CD8-positive, alpha-beta memory T cell (primary cell): ENCODE measurements around the gene AUTS2. TPM values are rescaled to one million over a fixed set of nuclear protein-coding genes. Genes with fewer than 3 reads are reported as not detected.

Source experiments
- CTCF ChIA-PET: fragments of 350-600 bp; sonication (Branson Sonifier 250); formaldehyde crosslinking; loops from one replicate; lab custom pipeline; 2021; ENCODE audit warnings: antibody characterized with exemption; lab: Charles Lee
- POLR2A ChIA-PET: fragments of 350-600 bp; sonication (Branson Sonifier 250); formaldehyde crosslinking; loops from one replicate; lab custom pipeline; 2021; ENCODE audit warnings: antibody characterized with exemption; lab: Charles Lee
- DNase-seq, 5 donors: peaks; one replicate each; pipeline versions ENCODE4 v3.0.0 to v3.0.0-alpha.2; 2020 to 2022; ENCODE audit warnings: mixed read lengths in 1 of 5
- H3K27ac ChIP-seq: one replicate; pipeline ENCODE4 v1.7.0; 2013; ENCODE audit warnings: low read depth, mild to moderate bottlenecking, low read length, moderate library complexity
- H3K27me3 ChIP-seq: 2 replicates; pipeline ENCODE4 v1.7.0; 2013; ENCODE audit warnings: low read length, mild to moderate bottlenecking; ENCODE audit not compliant: insufficient read depth, poor library complexity, severe bottlenecking
- H3K36me3 ChIP-seq: 2 replicates; pipeline ENCODE4 v1.7.0; 2013; ENCODE audit warnings: mild to moderate bottlenecking, low read length, moderate library complexity; ENCODE audit not compliant: insufficient read depth
- H3K4me1 ChIP-seq: 2 replicates; pipeline ENCODE4 v1.7.0; 2013; ENCODE audit warnings: mild to moderate bottlenecking, low read length, moderate library complexity; ENCODE audit not compliant: insufficient read depth
- H3K4me3 ChIP-seq: 2 replicates; pipeline ENCODE4 v1.7.0; 2013; ENCODE audit warnings: mild to moderate bottlenecking, low read length
- H3K9me3 ChIP-seq: 2 replicates; pipeline ENCODE4 v1.7.0; 2013; ENCODE audit warnings: mild to moderate bottlenecking, low read length
- H3K27ac Mint-ChIP-seq, 8 donors: one replicate each; pipeline ENCODE4 v1.8.0; 2020 to 2021; ENCODE audit warnings: mixed read lengths in 8 of 8, mild to moderate bottlenecking in 6 of 8, inconsistent platforms in 3 of 8, moderate library complexity in 3 of 8
- H3K27me3 Mint-ChIP-seq, 2 donors: one replicate each; pipeline ENCODE4 v1.8.0; 2020 to 2021; ENCODE audit warnings: mixed read lengths in 2 of 2, mild to moderate bottlenecking in 1 of 2, moderate library complexity in 1 of 2
- H3K36me3 Mint-ChIP-seq, 3 donors: one replicate each; pipeline ENCODE4 v1.8.0; 2020 to 2021; ENCODE audit warnings: mixed read lengths in 3 of 3, inconsistent platforms in 1 of 3, mild to moderate bottlenecking in 1 of 3
- H3K4me1 Mint-ChIP-seq, 3 donors: one replicate each; pipeline ENCODE4 v1.8.0; 2020 to 2021; ENCODE audit warnings: mixed read lengths in 3 of 3, inconsistent platforms in 1 of 3, mild to moderate bottlenecking in 1 of 3
- H3K4me3 Mint-ChIP-seq, 7 donors: one replicate each; pipeline ENCODE4 v1.8.0; 2020 to 2021; ENCODE audit warnings: mixed read lengths in 7 of 7, mild to moderate bottlenecking in 6 of 7, moderate library complexity in 4 of 7, inconsistent platforms in 2 of 7
- H3K9me3 Mint-ChIP-seq, 5 donors: one replicate each; pipeline ENCODE4 v1.8.0; 2020 to 2022; ENCODE audit warnings: mixed read lengths in 5 of 5, mild to moderate bottlenecking in 3 of 5, moderate library complexity in 2 of 5, inconsistent platforms in 1 of 5
- polyA plus RNA-seq: library from polyadenylated mRNA; unstranded; fragments of 300-500 nt; fragmentation: Illumina TruSeq; gene quantifications from one replicate; pipeline ENCODE4 v1.2.3, GENCODE V29; 2021
- total RNA-seq, 2 experiments: library from RNA; stranded (reverse); gene quantifications; one replicate each; pipeline ENCODE4 v1.2.3, GENCODE V29; 2021

AUTS2 gene
- total and polyA plus RNA-seq, 3 experiments from 2014 or later = 4.4 to 9.9 (median 5.3) TPM

GRCh38 chr7:70741666-70742065 lies 1143.4 kb downstream of the AUTS2 start:
- ChIA-PET CTCF (no interaction called here), POLR2A (no interaction called here)
- DNase-seq = no peak
- H3K27me3 ChIP-seq = no peaks in the 10 kb centered on the region
- H3K36me3 ChIP-seq = no peaks in the 10 kb centered on the region
- no peaks in the 10 kb centered on the region for H3K9me3 ChIP-seq
- Mint-ChIP-seq H3K4me3 (peak overlapping the region in 1 of 7 donors; percentile 46), H3K27ac (peak overlapping the region in 1 of 8 donors; percentile 47), H3K36me3 (peaks cover 0 to 6% (median 2%) of the 10 kb centered on the region in 3 donors), H3K4me1 (peaks cover 40 to 70% (median 68%) of the 10 kb centered on the region in 3 donors), H3K27me3 (peaks cover 0 to 1% of the 10 kb centered on the region in 2 donors), H3K9me3 (no peaks in the 10 kb centered on the region)
- no peak overlapping the region for H3K4me3 ChIP-seq
- H3K27ac ChIP-seq = no peak overlapping the region
- H3K4me1 ChIP-seq = no peaks in the 10 kb centered on the region

- H3K4me3 Mint-ChIP-seq = peak overlapping the region in 1 of 7 donors; percentile 66
- POLR2A ChIA-PET = no interaction called here
- peaks cover 0 to 1% of the 10 kb centered on the region in 2 donors for H3K27me3 Mint-ChIP-seq
- Histone ChIP-seq H3K27ac (no peak overlapping the region), H3K4me3 (no peak overlapping the region), H3K27me3 (no peaks in the 10 kb centered on the region), H3K36me3 (no peaks in the 10 kb centered on the region), H3K4me1 (no peaks in the 10 kb centered on the region), H3K9me3 (no peaks in the 10 kb centered on the region)
- no peaks in the 10 kb centered on the region for H3K9me3 Mint-ChIP-seq
- peak overlapping the region in 3 of 8 donors; percentile 17 to 55 (median 48) for H3K27ac Mint-ChIP-seq
- CTCF ChIA-PET = no interaction called here
- no peak for DNase-seq
- peaks cover 22 to 58% (median 53%) of the 10 kb centered on the region in 3 donors for H3K4me1 Mint-ChIP-seq
- H3K36me3 Mint-ChIP-seq = peaks cover 0 to 6% (median 2%) of the 10 kb centered on the region in 3 donors
Measured at GRCh38 chr7:70743531-70744325, 1145.5 kb downstream of the AUTS2 start.

GRCh38 chr7:70744492-70744891 lies 1146.2 kb downstream of the AUTS2 start:
- Histone ChIP-seq H3K36me3 (no peaks in the 10 kb centered on the region), H3K27ac (no peak overlapping the region), H3K27me3 (no peaks in the 10 kb centered on the region), H3K9me3 (no peaks in the 10 kb centered on the region), H3K4me3 (no peak overlapping the region), H3K4me1 (no peaks in the 10 kb centered on the region)
- CTCF ChIA-PET = no interaction called here
- no peaks in the 10 kb centered on the region for H3K9me3 Mint-ChIP-seq
- H3K36me3 Mint-ChIP-seq = peaks cover 0 to 6% (median 2%) of the 10 kb centered on the region in 3 donors
- H3K4me3 Mint-ChIP-seq = no peak overlapping the region
- peaks cover 0 to 1% of the 10 kb centered on the region in 2 donors for H3K27me3 Mint-ChIP-seq
- H3K4me1 Mint-ChIP-seq = peaks cover 23 to 60% (median 53%) of the 10 kb centered on the region in 3 donors
- POLR2A ChIA-PET = no interaction called here
- peak overlapping the region in 5 of 8 donors; percentile 1 to 55 (median 25) for H3K27ac Mint-ChIP-seq
- no peak for DNase-seq

- H3K4me3 ChIP-seq = no peak overlapping the region
- Mint-ChIP-seq H3K27me3 (no peaks in the 10 kb centered on the region), H3K4me1 (peaks cover 27 to 60% (median 45%) of the 10 kb centered on the region in 3 donors), H3K27ac (peak overlapping the region in 1 of 8 donors; percentile 34), H3K36me3 (peaks cover 0 to 8% (median 2%) of the 10 kb centered on the region in 3 donors), H3K4me3 (no peak overlapping the region), H3K9me3 (no peaks in the 10 kb centered on the region)
- H3K27me3 ChIP-seq = no peaks in the 10 kb centered on the region
- H3K27ac ChIP-seq = no peak overlapping the region
- no peaks in the 10 kb centered on the region for H3K9me3 ChIP-seq
- POLR2A ChIA-PET = no interaction called here
- CTCF ChIA-PET = no interaction called here
- no peak for DNase-seq
- no peaks in the 10 kb centered on the region for H3K36me3 ChIP-seq
- no peaks in the 10 kb centered on the region for H3K4me1 ChIP-seq
Measured at GRCh38 chr7:70749831-70750230, 1151.6 kb downstream of the AUTS2 start.

GRCh38 chr7:70751895-70752294 lies 1153.6 kb downstream of the AUTS2 start:
- Histone ChIP-seq H3K4me1 (no peaks in the 10 kb centered on the region), H3K27me3 (no peaks in the 10 kb centered on the region), H3K36me3 (no peaks in the 10 kb centered on the region), H3K4me3 (no peak overlapping the region), H3K9me3 (no peaks in the 10 kb centered on the region), H3K27ac (no peak overlapping the region)
- H3K4me1 Mint-ChIP-seq = peaks cover 29 to 62% (median 45%) of the 10 kb centered on the region in 3 donors
- H3K9me3 Mint-ChIP-seq = no peaks in the 10 kb centered on the region
- peak overlapping the region in 2 of 8 donors; percentile 42 to 54 for H3K27ac Mint-ChIP-seq
- CTCF ChIA-PET = no interaction called here
- DNase-seq = no peak
- H3K4me3 Mint-ChIP-seq = no peak overlapping the region
- POLR2A ChIA-PET = no interaction called here
- H3K36me3 Mint-ChIP-seq = peaks cover 0 to 6% (median 0%) of the 10 kb centered on the region in 3 donors
- H3K27me3 Mint-ChIP-seq = no peaks in the 10 kb centered on the region

GRCh38 chr7:70752794-70753241 lies 1154.5 kb downstream of the AUTS2 start:
- H3K4me1 ChIP-seq = no peaks in the 10 kb centered on the region
- Mint-ChIP-seq H3K27ac (no peak overlapping the region), H3K36me3 (peaks cover 0 to 6% (median 0%) of the 10 kb centered on the region in 3 donors), H3K4me1 (peaks cover 29 to 68% (median 52%) of the 10 kb centered on the region in 3 donors), H3K27me3 (no peaks in the 10 kb centered on the region), H3K4me3 (no peak overlapping the region), H3K9me3 (no peaks in the 10 kb centered on the region)
- POLR2A ChIA-PET = no interaction called here
- H3K27me3 ChIP-seq = no peaks in the 10 kb centered on the region
- no peaks in the 10 kb centered on the region for H3K9me3 ChIP-seq
- CTCF ChIA-PET = no interaction called here
- no peak overlapping the region for H3K27ac ChIP-seq
- H3K36me3 ChIP-seq = no peaks in the 10 kb centered on the region
- DNase-seq = no peak
- H3K4me3 ChIP-seq = no peak overlapping the region

- Histone ChIP-seq H3K36me3 (no peaks in the 10 kb centered on the region), H3K27me3 (no peaks in the 10 kb centered on the region), H3K9me3 (no peaks in the 10 kb centered on the region), H3K4me3 (no peak overlapping the region), H3K27ac (no peak overlapping the region), H3K4me1 (no peaks in the 10 kb centered on the region)
- DNase-seq = no peak
- no peak overlapping the region for H3K27ac Mint-ChIP-seq
- ChIA-PET CTCF (no interaction called here), POLR2A (no interaction called here)
- H3K4me1 Mint-ChIP-seq = peaks cover 27 to 62% (median 57%) of the 10 kb centered on the region in 3 donors
- H3K4me3 Mint-ChIP-seq = no peak overlapping the region
- no peaks in the 10 kb centered on the region for H3K9me3 Mint-ChIP-seq
- no peaks in the 10 kb centered on the region for H3K27me3 Mint-ChIP-seq
- peaks cover 0 to 6% (median 0%) of the 10 kb centered on the region in 3 donors for H3K36me3 Mint-ChIP-seq
Measured at GRCh38 chr7:70756789-70757188, 1158.5 kb downstream of the AUTS2 start.

- peaks cover 0 to 6% (median 0%) of the 10 kb centered on the region in 3 donors for H3K36me3 Mint-ChIP-seq
- no peaks in the 10 kb centered on the region for H3K9me3 Mint-ChIP-seq
- Histone ChIP-seq H3K27me3 (no peaks in the 10 kb centered on the region), H3K4me3 (no peak overlapping the region), H3K9me3 (no peaks in the 10 kb centered on the region), H3K4me1 (no peaks in the 10 kb centered on the region), H3K36me3 (no peaks in the 10 kb centered on the region), H3K27ac (no peak overlapping the region)
- no peak for DNase-seq
- POLR2A ChIA-PET = no interaction called here
- H3K4me3 Mint-ChIP-seq = no peak overlapping the region
- H3K4me1 Mint-ChIP-seq = peaks cover 28 to 62% (median 59%) of the 10 kb centered on the region in 3 donors
- CTCF ChIA-PET = no interaction called here
- peak overlapping the region in 4 of 8 donors; percentile 1 to 38 (median 16) for H3K27ac Mint-ChIP-seq
- no peaks in the 10 kb centered on the region for H3K27me3 Mint-ChIP-seq
Measured at GRCh38 chr7:70758646-70759045, 1160.4 kb downstream of the AUTS2 start.
